HEK293T (cell line): ENCODE data around the gene NFX1.

Experiments
- ARNT ChIP-seq: fragments of 450-650 bp; IDR thresholded peaks from 2 replicates; pipeline ENCODE4 v1.6.1; 2017; ENCODE audit warnings: mild to moderate bottlenecking
- BHLHE40 ChIP-seq: fragments of 450-650 bp; IDR thresholded peaks from 2 replicates; pipeline ENCODE4 v1.6.1; 2016; ENCODE audit warnings: mild to moderate bottlenecking, moderate library complexity, borderline replicate concordance
- ELF4 ChIP-seq: fragments of 450-650 bp; IDR thresholded peaks from 2 replicates; pipeline ENCODE4 v1.6.1; 2017; ENCODE audit warnings: antibody characterized with exemption
- FOXA1 ChIP-seq: fragments of 450-650 bp; IDR thresholded peaks from 2 replicates; pipeline ENCODE4 v1.6.1; 2016; ENCODE audit warnings: mild to moderate bottlenecking
- FOXK2 ChIP-seq: fragments of 450-650 bp; IDR thresholded peaks from 2 replicates; pipeline ENCODE4 v1.6.1; 2016; ENCODE audit warnings: mild to moderate bottlenecking
- FOXM1 ChIP-seq: fragments of 450-650 bp; IDR thresholded peaks from 2 replicates; pipeline ENCODE4 v1.6.1; 2017; ENCODE audit warnings: mild to moderate bottlenecking, borderline replicate concordance
- HDGF ChIP-seq: fragments of 450-650 bp; IDR thresholded peaks from 2 replicates; pipeline ENCODE4 v1.6.1; 2017; ENCODE audit warnings: antibody characterized with exemption, borderline replicate concordance
- SP1 ChIP-seq: fragments of 450-650 bp; IDR thresholded peaks from 2 replicates; pipeline ENCODE4 v1.6.1; 2017
- TARDBP ChIP-seq: fragments of 450-650 bp; IDR thresholded peaks from 2 replicates; pipeline ENCODE4 v1.6.1; 2016

- TF ChIP-seq HDGF, result no peak
- TF ChIP-seq ELF4, result no peak
- TF ChIP-seq FOXA1, result no peak
- TF ChIP-seq ARNT, result no peak
- no peak for TF ChIP-seq FOXM1
- TF ChIP-seq TARDBP, result no peak
- no peak for TF ChIP-seq FOXK2
- TF ChIP-seq SP1, result no peak
- TF ChIP-seq BHLHE40, result no peak
Observed at GRCh38 chr9:33250458-33250995, 39.8 kb upstream of the NFX1 start.
